Skeletal muscle tissue (tissue), 4 donors: ENCODE data around the gene GRPR. TPM values are rescaled to one million over a fixed set of nuclear protein-coding genes. Genes with fewer than 3 reads are reported as not detected.

Experiments used
- H3K27ac ChIP-seq: one replicate; pipeline ENCODE4 v1.7.0; 2013; ENCODE audit warnings: mild to moderate bottlenecking, low read depth, low read length, inconsistent platforms
- H3K27me3 ChIP-seq, 3 donors: one replicate each; pipeline ENCODE4 v1.7.0; 2013; ENCODE audit warnings: low read length in 3 of 3; ENCODE audit not compliant: control insufficient read depth in 3 of 3, insufficient read depth in 3 of 3
- H3K36me3 ChIP-seq, 3 donors: one replicate each; pipeline ENCODE4 v1.7.0; 2013; ENCODE audit warnings: low read length in 3 of 3; ENCODE audit not compliant: control insufficient read depth in 3 of 3, insufficient read depth in 3 of 3
- H3K4me1 ChIP-seq, 3 donors: one replicate each; pipeline ENCODE4 v1.7.0; 2013; ENCODE audit warnings: low read length in 3 of 3, mild to moderate bottlenecking in 3 of 3; ENCODE audit not compliant: control insufficient read depth in 3 of 3, insufficient read depth in 3 of 3
- H3K4me3 ChIP-seq, 3 donors: one replicate each; pipeline ENCODE4 v1.7.0; 2013; ENCODE audit warnings: low read length in 3 of 3
- H3K9ac ChIP-seq, 3 donors: one replicate each; pipeline ENCODE4 v1.7.0; 2013; ENCODE audit warnings: low read length in 3 of 3, mild to moderate bottlenecking in 3 of 3, moderate library complexity in 2 of 3, low read depth in 1 of 3
- H3K9me3 ChIP-seq, 3 donors: one replicate each; pipeline ENCODE4 v1.7.0; 2013; ENCODE audit warnings: low read length in 3 of 3; ENCODE audit not compliant: control insufficient read depth in 3 of 3
- total RNA-seq: library from RNA; depleted of rRNA; stranded (reverse); fragments of >200 nt; gene quantifications from one replicate; pipeline ENCODE4 v1.2.3, GENCODE V29; 2014
- donor health status: Osteomylitis.

The GRPR gene
- 1.0 TPM for total RNA-seq

DNA sequence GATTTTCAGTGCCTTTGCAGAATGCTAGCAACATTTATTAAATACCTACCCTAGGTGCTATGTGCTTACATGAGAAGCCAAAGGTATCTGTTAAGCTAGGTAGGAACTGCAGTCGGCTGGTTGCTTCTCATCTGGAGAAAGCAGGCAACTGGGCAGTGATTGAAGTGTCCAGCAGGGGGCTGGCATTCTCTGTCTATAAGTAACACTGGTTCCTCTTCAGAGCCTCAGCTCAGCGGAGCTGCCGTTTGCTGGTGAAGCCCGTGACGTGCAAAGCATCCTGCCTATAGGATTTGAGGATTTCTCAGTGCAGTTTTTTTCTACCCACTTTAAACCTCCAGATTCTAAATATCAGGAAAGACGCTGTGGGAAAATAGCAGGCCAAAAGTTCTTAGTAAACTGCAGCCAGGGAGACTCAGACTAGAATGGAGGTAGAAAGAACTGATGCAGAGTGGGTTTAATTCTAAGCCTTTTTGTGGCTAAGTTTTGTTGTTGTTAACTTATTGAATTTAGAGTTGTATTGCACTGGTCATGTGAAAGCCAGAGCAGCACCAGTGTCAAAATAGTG, at the start of gene GRPR:
Gene GRPR (plus strand): TSS at position 344 of the 565 bp plus-strand sequence. CDS start 389 bp downstream, outside the sequence.
- Histone ChIP-seq H3K27ac (no peak within 1 kb of the TSS), H3K4me1 (peaks cover 0 to 2% (median 0%) of the 10 kb centered on the region in 3 donors), H3K4me3 (no peak within 1 kb of the TSS), H3K27me3 (peaks cover 0 to 3% (median 0%) of the 10 kb centered on the region in 3 donors), H3K9me3 (peaks cover 0 to 3% (median 0%) of the 10 kb centered on the region in 3 donors), H3K9ac (no peak within 1 kb of the TSS), H3K36me3 (no peaks in the 10 kb centered on the region)

DNA sequence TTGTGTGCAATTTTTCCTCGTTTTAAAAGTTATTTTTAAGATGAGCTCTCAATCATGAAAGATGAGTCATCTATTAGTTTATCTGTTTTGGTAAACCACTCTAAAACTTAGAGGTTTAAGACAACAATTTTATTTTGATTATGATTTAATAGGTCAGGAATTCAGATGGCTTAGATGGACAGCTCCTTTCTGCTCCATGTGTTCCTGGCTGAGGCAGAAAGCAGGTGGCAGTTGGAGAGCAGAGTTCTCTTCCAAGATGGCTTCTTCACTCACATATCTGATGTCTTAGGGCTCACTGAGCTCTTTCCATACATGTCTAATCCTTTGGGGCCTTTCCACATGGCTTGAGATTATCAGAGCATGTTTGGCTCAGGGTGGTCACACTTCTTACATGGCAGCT, 48.3 kb upstream of the GRPR start:
- Histone ChIP-seq H3K36me3 (no peaks in the 10 kb centered on the region), H3K9me3 (no peaks in the 10 kb centered on the region), H3K4me1 (peaks cover 0 to 4% (median 0%) of the 10 kb centered on the region in 3 donors), H3K27me3 (no peaks in the 10 kb centered on the region), H3K4me3 (no peak overlapping the region), H3K27ac (no peak overlapping the region), H3K9ac (no peak overlapping the region)

- Histone ChIP-seq H3K27me3 (no peaks in the 10 kb centered on the region), H3K36me3 (no peaks in the 10 kb centered on the region), H3K4me3 (no peak overlapping the region), H3K4me1 (peaks cover 0 to 4% (median 0%) of the 10 kb centered on the region in 3 donors), H3K9ac (no peak overlapping the region), H3K9me3 (no peaks in the 10 kb centered on the region), H3K27ac (no peak overlapping the region)
Measured at GRCh38 chrX:16076834-16077233, 46.5 kb upstream of the GRPR start.

DNA sequence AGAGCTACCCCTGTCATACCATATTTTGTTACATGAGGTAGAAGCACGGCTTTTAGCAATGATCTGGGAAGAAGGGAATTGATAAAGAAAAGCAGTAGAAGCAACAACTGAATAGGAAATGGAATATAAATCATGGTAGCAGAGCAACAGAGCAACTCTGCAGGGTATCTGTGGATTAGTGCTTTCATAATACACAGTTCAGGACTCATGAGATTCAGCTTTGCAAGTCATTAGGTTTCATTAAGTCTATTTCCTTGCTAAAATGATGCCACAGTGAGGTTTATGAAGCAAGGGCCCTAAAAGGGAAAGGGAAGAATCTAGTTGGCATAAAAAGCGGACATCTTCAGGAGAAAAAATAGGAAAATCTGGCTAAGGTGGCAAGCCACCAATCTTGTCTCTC, 45.6 kb upstream of the GRPR start:
- Histone ChIP-seq H3K9me3 (no peaks in the 10 kb centered on the region), H3K27ac (no peak overlapping the region), H3K36me3 (no peaks in the 10 kb centered on the region), H3K4me1 (peaks cover 0 to 4% (median 0%) of the 10 kb centered on the region in 3 donors), H3K4me3 (no peak overlapping the region), H3K27me3 (no peaks in the 10 kb centered on the region), H3K9ac (no peak overlapping the region)

- no peak overlapping the region for H3K4me3 ChIP-seq
- H3K36me3 ChIP-seq, result no peaks in the 10 kb centered on the region
- H3K9me3 ChIP-seq, result no peaks in the 10 kb centered on the region
- no peaks in the 10 kb centered on the region for H3K4me1 ChIP-seq
- no peaks in the 10 kb centered on the region for H3K27me3 ChIP-seq
- H3K27ac ChIP-seq, result no peak overlapping the region
- H3K9ac ChIP-seq, result no peak overlapping the region
Measured at GRCh38 chrX:16081357-16081756, 42.0 kb upstream of the GRPR start.

DNA sequence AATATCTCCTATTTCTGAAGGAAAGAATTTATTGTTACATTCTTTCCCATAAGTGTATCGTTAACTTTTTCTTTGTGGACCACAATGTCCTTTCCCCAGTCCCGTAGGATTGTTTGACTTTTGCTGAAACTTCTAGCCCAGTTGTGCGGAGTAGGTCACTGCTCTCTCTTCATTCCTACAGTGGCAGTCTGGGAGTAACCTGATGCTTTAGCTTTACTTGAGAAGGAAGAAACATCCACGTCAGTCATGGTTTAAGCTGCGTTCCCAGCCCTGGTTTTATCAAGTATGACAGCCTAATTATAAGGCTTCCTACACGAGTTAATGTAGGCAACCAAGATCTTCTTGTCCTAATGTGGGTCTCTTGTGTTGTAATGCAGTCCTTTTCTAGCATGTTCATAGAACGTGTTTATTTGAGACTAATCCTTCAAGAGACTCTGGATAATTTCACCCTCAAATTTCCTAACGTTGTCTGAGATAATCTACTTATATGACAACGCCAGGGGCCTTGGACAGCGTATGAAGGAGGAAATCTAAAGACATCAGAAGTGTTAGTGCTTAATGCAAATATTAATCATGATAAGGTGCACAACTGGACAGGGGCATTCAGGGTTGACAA, 40.8 kb upstream of the GRPR start:
- Histone ChIP-seq H3K9ac (peak overlapping the region in 1 of 3 donors; percentile 0), H3K36me3 (no peaks in the 10 kb centered on the region), H3K9me3 (no peaks in the 10 kb centered on the region), H3K4me3 (no peak overlapping the region), H3K27ac (no peak overlapping the region), H3K27me3 (no peaks in the 10 kb centered on the region), H3K4me1 (no peaks in the 10 kb centered on the region)

- Histone ChIP-seq H3K4me3 (no peak overlapping the region), H3K9me3 (no peaks in the 10 kb centered on the region), H3K4me1 (no peaks in the 10 kb centered on the region), H3K36me3 (no peaks in the 10 kb centered on the region), H3K27me3 (no peaks in the 10 kb centered on the region), H3K9ac (no peak overlapping the region), H3K27ac (no peak overlapping the region)
Measured at GRCh38 chrX:16087076-16087475, 36.3 kb upstream of the GRPR start.

- no peak overlapping the region for H3K4me3 ChIP-seq
- no peaks in the 10 kb centered on the region for H3K4me1 ChIP-seq
- no peaks in the 10 kb centered on the region for H3K36me3 ChIP-seq
- H3K9ac ChIP-seq, result no peak overlapping the region
- no peaks in the 10 kb centered on the region for H3K27me3 ChIP-seq
- H3K27ac ChIP-seq, result no peak overlapping the region
- no peaks in the 10 kb centered on the region for H3K9me3 ChIP-seq
Measured at GRCh38 chrX:16089086-16089485, 34.3 kb upstream of the GRPR start.

- Histone ChIP-seq H3K27me3 (no peaks in the 10 kb centered on the region), H3K9me3 (no peaks in the 10 kb centered on the region), H3K4me3 (no peak overlapping the region), H3K9ac (no peak overlapping the region), H3K36me3 (no peaks in the 10 kb centered on the region), H3K27ac (no peak overlapping the region), H3K4me1 (no peaks in the 10 kb centered on the region)
Measured at GRCh38 chrX:16096141-16096540, 27.2 kb upstream of the GRPR start.

DNA sequence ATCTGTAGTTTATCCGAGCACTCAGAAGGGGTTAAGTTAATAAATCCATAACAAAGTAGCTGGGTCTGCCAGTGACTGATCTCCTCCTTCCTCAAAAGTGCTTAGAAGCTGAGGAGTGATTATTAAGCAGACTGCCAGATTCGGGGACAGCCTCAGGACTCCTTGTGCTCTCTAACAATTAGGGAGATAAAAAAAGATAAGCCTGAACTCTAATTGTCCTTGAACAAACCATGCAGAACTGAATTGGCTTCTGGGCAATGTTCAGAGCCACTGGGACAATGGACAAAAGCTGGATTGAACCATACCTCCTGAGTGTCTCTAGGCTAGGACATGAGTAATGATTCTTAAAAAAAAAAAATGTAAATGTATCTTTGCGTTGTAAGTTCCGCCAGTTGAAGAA, 22.7 kb upstream of the GRPR start:
- H3K9ac ChIP-seq, result no peak overlapping the region
- no peak overlapping the region for H3K27ac ChIP-seq
- H3K9me3 ChIP-seq, result no peaks in the 10 kb centered on the region
- H3K4me1 ChIP-seq, result no peaks in the 10 kb centered on the region
- peaks cover 0 to 3% (median 0%) of the 10 kb centered on the region in 3 donors for H3K27me3 ChIP-seq
- H3K4me3 ChIP-seq, result no peak overlapping the region
- H3K36me3 ChIP-seq, result no peaks in the 10 kb centered on the region
